Endothelial cell of umbilical vein (primary cell): ENCODE data around the gene SARS1. TPM values are rescaled to one million over a fixed set of nuclear protein-coding genes. Genes with fewer than 3 reads are reported as not detected.

Experiments
- BruUV-seq: library from RNA; stranded (reverse); fragments of 400-500 nt; replicated peaks from 2 replicates; lab custom pipeline; 2021; lab: Mats Ljungman, UMichigan
- CTCF ChIA-PET: fragments of 300-600, 350-600 bp; sonication (Branson Sonifier 250); formaldehyde crosslinking; loops from one replicate; lab custom pipeline; 2021; ENCODE audit warnings: antibody characterized with exemption, inconsistent platforms; lab: Charles Lee
- POLR2A ChIA-PET: fragments of 300-600, 350-600 bp; sonication (Branson Sonifier 250); formaldehyde crosslinking; loops from one replicate; lab custom pipeline; 2021; ENCODE audit warnings: antibody characterized with exemption, inconsistent platforms; lab: Charles Lee
- DNase-seq: peaks from one replicate; pipeline ENCODE4 v3.0.0-alpha.2; 2011; ENCODE audit warnings: low read depth, low spot score
- FAIRE-seq: peaks from 2 replicates; lab custom pipeline; 2011; peaks lifted over from hg19 to GRCh38; lab: Jason Lieb, UNC
- H2AFZ ChIP-seq: 2 replicates; pipeline ENCODE4 v1.6.0; 2012; ENCODE audit warnings: low read depth, low read length, control low read depth, inconsistent platforms
- H3K27ac ChIP-seq: 2 replicates; pipeline ENCODE4 v1.5.1; 2011; ENCODE audit warnings: low read depth, mild to moderate bottlenecking, control low read depth, low read length, moderate library complexity; ENCODE audit not compliant: insufficient read depth
- H3K27me3 ChIP-seq, 2 experiments: 2 replicates each; pipeline versions ENCODE4 v1.6.0 to v1.6.1; 2011; ENCODE audit warnings: low read length in 2 of 2, mixed read lengths in 1 of 2; ENCODE audit not compliant: control insufficient read depth in 2 of 2, insufficient read depth in 2 of 2
- H3K36me3 ChIP-seq, 2 experiments: 2 replicates in 1 of 2; 3 replicates in 1 of 2; pipeline ENCODE4 v1.5.1; 2011; ENCODE audit warnings: low read length in 2 of 2, mild to moderate bottlenecking in 1 of 2, moderate library complexity in 1 of 2; ENCODE audit not compliant: control insufficient read depth in 2 of 2, insufficient read depth in 2 of 2; ENCODE audit errors: extremely low read depth in 1 of 2
- H3K4me1 ChIP-seq: 3 replicates; pipeline ENCODE4 v1.5.1; 2011; ENCODE audit warnings: mild to moderate bottlenecking, low read length; ENCODE audit not compliant: control insufficient read depth, insufficient read depth; ENCODE audit errors: extremely low read depth
- H3K4me2 ChIP-seq: 2 replicates; pipeline ENCODE4 v1.6.1; 2011; ENCODE audit warnings: low read length, control low read depth, mixed read lengths; ENCODE audit not compliant: insufficient read depth
- H3K4me3 ChIP-seq, 3 experiments: fragments of 200-600 bp in 1 of 3; sonication (generic), shearing (Covaris generic) in 1 of 3; replicated peaks in 1 of 3; 2 replicates each; pipeline ENCODE4 v1.5.1; 2011 to 2016; ENCODE audit warnings: control low read depth in 3 of 3, low read length in 3 of 3, mild to moderate bottlenecking in 2 of 3, inconsistent platforms in 1 of 3, low read depth in 1 of 3, moderate library complexity in 1 of 3; ENCODE audit not compliant: insufficient read depth in 1 of 3
- H3K79me2 ChIP-seq: 2 replicates; pipeline ENCODE4 v1.6.0; 2012; ENCODE audit warnings: low read length, inconsistent platforms; ENCODE audit not compliant: control insufficient read depth, insufficient read depth
- H3K9ac ChIP-seq: replicated peaks from 2 replicates; pipeline ENCODE3; 2011; ENCODE audit warnings: low read length, control low read depth; ENCODE audit not compliant: insufficient read depth; ENCODE audit errors: extremely low read depth
- H3K9me1 ChIP-seq: replicated peaks from 3 replicates; pipeline ENCODE4 v1.6.0; 2011; ENCODE audit warnings: mild to moderate bottlenecking, low read length; ENCODE audit not compliant: control insufficient read depth, insufficient read depth; ENCODE audit errors: extremely low read depth
- H3K9me3 ChIP-seq: replicated peaks from 2 replicates; pipeline ENCODE4 v1.5.1; 2012; ENCODE audit warnings: low read length, inconsistent platforms; ENCODE audit not compliant: control insufficient read depth, insufficient read depth
- H4K20me1 ChIP-seq: replicated peaks from 2 replicates; pipeline ENCODE3; 2011; ENCODE audit warnings: mild to moderate bottlenecking, low read length; ENCODE audit not compliant: control insufficient read depth, insufficient read depth; ENCODE audit errors: extremely low read depth
- EZH2 ChIP-seq: IDR thresholded peaks from 2 replicates; pipeline ENCODE4 v1.6.1; 2012; ENCODE audit warnings: borderline replicate concordance, low read depth, mild to moderate bottlenecking, moderate library complexity, low read length, inconsistent platforms; ENCODE audit not compliant: severe bottlenecking
- FOS ChIP-seq: IDR thresholded peaks from 2 replicates; pipeline ENCODE4 v1.6.1; 2011; ENCODE audit warnings: mild to moderate bottlenecking, low read length, moderate library complexity, borderline replicate concordance; ENCODE audit not compliant: insufficient read depth
- GATA2 ChIP-seq: IDR thresholded peaks from 2 replicates; pipeline ENCODE4 v1.7.0; 2011; ENCODE audit warnings: low read depth, mild to moderate bottlenecking, moderate library complexity, mixed read lengths, low read length; ENCODE audit not compliant: insufficient read length, insufficient read depth
- JUN ChIP-seq: IDR thresholded peaks from 2 replicates; pipeline ENCODE4 v1.6.1; 2011; ENCODE audit warnings: borderline replicate concordance, low read depth; ENCODE audit not compliant: insufficient read length, insufficient read depth
- MYC ChIP-seq: IDR thresholded peaks from one replicate; pipeline ENCODE4 v1.6.1; 2011; ENCODE audit warnings: mild to moderate bottlenecking, low read depth, low read length
- dilution Hi-C: fragments of 300-500 bp; cut with MboI; formaldehyde crosslinking; loops from one replicate; pipeline ENCODE4 v1.15.0; 2019; ENCODE audit warnings: low sequenced_read_pairs; ENCODE audit not compliant: extremely low pct_ligation_motif_present
- intact Hi-C: fragments of 100-400 bp; cut with micrococcal nuclease; formaldehyde crosslinking; loops from one replicate; pipeline ENCODE4 v1.10.0; 2022
- polyA plus RNA-seq, 4 experiments: library from polyadenylated mRNA; depleted of rRNA in 3 of 4; stranded (reverse) in 3 of 4; unstranded in 1 of 4; fragments of >200 nt; gene quantifications; 2 replicates each; pipeline versions ENCODE4 v1.2.1 to v1.2.3, GENCODE V29; 2011 to 2012; ENCODE audit warnings: missing spikeins in 1 of 4
- total RNA-seq: library from RNA; stranded (reverse); gene quantifications from 2 replicates; pipeline ENCODE4 v1.2.3, GENCODE V29; 2021
- TF ChIP-seq, protein P1 (sequence below): IDR thresholded peaks from 2 replicates; pipeline ENCODE4 v1.6.1; 2011; ENCODE audit not compliant: insufficient read depth, insufficient read length
- TF ChIP-seq, protein P2 (sequence below), 2 donors: IDR thresholded peaks; 1 replicate in 1 of 2; 2 replicates in 1 of 2; pipeline ENCODE4 v1.5.1; 2011; ENCODE audit warnings: low read length in 2 of 2, mild to moderate bottlenecking in 2 of 2, moderate library complexity in 2 of 2, control low read depth in 1 of 2, inconsistent platforms in 1 of 2, low read depth in 1 of 2; ENCODE audit not compliant: insufficient read depth in 1 of 2; ENCODE audit errors: extremely low read depth in 1 of 2

SARS1 gene
- total and polyA plus RNA-seq, 2 donors (not counting 3 experiments of a cell fraction or from before 2014, with no cell fraction given), result 110 to 178 TPM

DNA sequence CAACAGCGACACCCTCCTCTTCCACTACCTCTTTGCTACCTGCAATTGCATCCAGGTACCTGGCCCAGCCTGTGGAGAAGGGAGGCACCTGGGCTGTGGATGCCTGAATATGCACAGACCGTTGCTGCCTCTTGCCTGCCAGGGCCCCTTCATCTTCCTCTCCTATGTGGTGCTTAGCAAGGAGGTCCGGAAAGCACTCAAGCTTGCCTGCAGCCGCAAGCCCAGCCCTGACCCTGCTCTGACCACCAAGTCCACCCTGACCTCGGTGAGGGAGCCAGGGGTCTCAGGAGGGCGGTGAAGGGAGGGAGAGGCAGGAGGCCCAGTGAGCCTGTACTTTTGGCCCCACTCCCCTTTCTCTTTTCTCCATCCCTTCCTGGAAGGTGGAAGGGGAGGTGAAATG lies 57.7 kb downstream of the SARS1 start:
- H3K27me3 ChIP-seq, result no peaks in the 10 kb centered on the region
- no peaks in the 10 kb centered on the region for H4K20me1 ChIP-seq
- no peak overlapping the region for H3K9ac ChIP-seq
- no peaks in the 10 kb centered on the region for H3K4me1 ChIP-seq
- H3K9me1 ChIP-seq, result no peaks in the 10 kb centered on the region
- H3K9me3 ChIP-seq, result no peaks in the 10 kb centered on the region
- dilution Hi-C loops, result no loop called here
- H3K4me3 ChIP-seq, result no peak overlapping the region
- ChIA-PET POLR2A (no interaction called here), CTCF (interaction anchor here (1.1 kb wide), 1 partner anchor 17 kb away, joined by 4 read pairs; no protein-coding TSS in a partner anchor)
- no peaks in the 10 kb centered on the region for H3K79me2 ChIP-seq
- H3K4me2 ChIP-seq, result no peak overlapping the region
- intact Hi-C loops, result loop anchor here (10.0 kb wide), 1 partner anchor 213 kb away; the partner anchor contains the start of gene ATXN7L2
- DNase-seq (no peak), FAIRE-seq (no peak)
- BruUV-seq, result no TSS peak
- TF ChIP-seq MYC (no peak), GATA2 (no peak), JUN (no peak), EZH2 (no peak), FOS (no peak)
- TF ChIP-seq, protein P1, sequence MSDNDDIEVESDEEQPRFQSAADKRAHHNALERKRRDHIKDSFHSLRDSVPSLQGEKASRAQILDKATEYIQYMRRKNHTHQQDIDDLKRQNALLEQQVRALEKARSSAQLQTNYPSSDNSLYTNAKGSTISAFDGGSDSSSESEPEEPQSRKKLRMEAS, result no peak
- TF ChIP-seq, protein P2, sequence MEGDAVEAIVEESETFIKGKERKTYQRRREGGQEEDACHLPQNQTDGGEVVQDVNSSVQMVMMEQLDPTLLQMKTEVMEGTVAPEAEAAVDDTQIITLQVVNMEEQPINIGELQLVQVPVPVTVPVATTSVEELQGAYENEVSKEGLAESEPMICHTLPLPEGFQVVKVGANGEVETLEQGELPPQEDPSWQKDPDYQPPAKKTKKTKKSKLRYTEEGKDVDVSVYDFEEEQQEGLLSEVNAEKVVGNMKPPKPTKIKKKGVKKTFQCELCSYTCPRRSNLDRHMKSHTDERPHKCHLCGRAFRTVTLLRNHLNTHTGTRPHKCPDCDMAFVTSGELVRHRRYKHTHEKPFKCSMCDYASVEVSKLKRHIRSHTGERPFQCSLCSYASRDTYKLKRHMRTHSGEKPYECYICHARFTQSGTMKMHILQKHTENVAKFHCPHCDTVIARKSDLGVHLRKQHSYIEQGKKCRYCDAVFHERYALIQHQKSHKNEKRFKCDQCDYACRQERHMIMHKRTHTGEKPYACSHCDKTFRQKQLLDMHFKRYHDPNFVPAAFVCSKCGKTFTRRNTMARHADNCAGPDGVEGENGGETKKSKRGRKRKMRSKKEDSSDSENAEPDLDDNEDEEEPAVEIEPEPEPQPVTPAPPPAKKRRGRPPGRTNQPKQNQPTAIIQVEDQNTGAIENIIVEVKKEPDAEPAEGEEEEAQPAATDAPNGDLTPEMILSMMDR (IDR thresholded peaks at IDR 0.05; ENCODE audit: extremely low read depth in 1 of 2, insufficient read depth in 1 of 2, low read depth in 1 of 2, low read length in 2 of 2), result no peak
- H3K27ac ChIP-seq, result no peak overlapping the region
- no peak overlapping the region for H2AFZ ChIP-seq
- no peaks in the 10 kb centered on the region for H3K36me3 ChIP-seq
